Measurements from ENCODE around the gene TMEM141. TPM values are rescaled to one million over a fixed set of nuclear protein-coding genes. Genes with fewer than 3 reads are reported as not detected.

The TMEM141 gene
- total RNA-seq: 10.9 TPM

- H3K4me1 ChIP-seq: peaks cover 0 to 14% of the 10 kb centered on the region in 2 donors
- TF ChIP-seq CTCF (IDR thresholded peaks at IDR 0.05): no peak
- intact Hi-C loops (cut with DNase I): loop anchor here (1.0 to 10.0 kb wide), 10 partner anchors 16 to 434 kb away; partner anchors contain the start of genes ABCA2, CYSRT1, MAN1B1 and PAXX
Measured at GRCh38 chr9:136790640-136791515, at the start of gene TMEM141. Gene TMEM141 (plus strand): TSS chr9:136791344. CDS start chr9:136791371, 27 bp downstream.

GRCh38 chr9:136741883-136742571, 49.1 kb upstream of the TMEM141 start:
- no peak for TF ChIP-seq CTCF (IDR thresholded peaks at IDR 0.05)
- no peak overlapping the region for H3K4me3 ChIP-seq
- H3K9me3 ChIP-seq: no peaks in the 10 kb centered on the region
- no peaks in the 10 kb centered on the region for H3K36me3 ChIP-seq
- intact Hi-C loops (cut with DNase I): no loop called here
- H3K27me3 ChIP-seq: peaks cover 10% of the 10 kb centered on the region
- no peak for DNase-seq (ENCODE audit: low spot score in 2 of 2)
- H3K4me1 ChIP-seq: no peaks in the 10 kb centered on the region
- H3K27ac ChIP-seq: no peak overlapping the region

More at GRCh38 chr9:136790640-136791515, at the start of gene TMEM141:
- Histone ChIP-seq H3K4me3 (peak within 1 kb of the TSS; percentile 73), H3K27me3 (no peaks in the 10 kb centered on the region), H3K27ac (peak within 1 kb of the TSS; percentile 86 to 88), H3K36me3 (no peaks in the 10 kb centered on the region), H3K9me3 (no peaks in the 10 kb centered on the region)
- peak; percentile 99 to 100 for DNase-seq (ENCODE audit: low spot score in 2 of 2)

GRCh38 chr9:136742591-136743391, 48.4 kb upstream of the TMEM141 start, which contains the start of gene LCN10:
Gene LCN10 (minus strand): TSS chr9:136742940. CDS start chr9:136742903, 37 bp downstream.
- no peak for DNase-seq (ENCODE audit: low spot score in 2 of 2)
- no peak for TF ChIP-seq CTCF (IDR thresholded peaks at IDR 0.05)
- intact Hi-C loops (cut with DNase I): no loop called here
- Histone ChIP-seq H3K4me1 (no peaks in the 10 kb centered on the region), H3K27me3 (peaks cover 10% of the 10 kb centered on the region), H3K9me3 (no peaks in the 10 kb centered on the region), H3K27ac (no peak within 1 kb of the TSS), H3K36me3 (no peaks in the 10 kb centered on the region), H3K4me3 (no peak within 1 kb of the TSS)

GRCh38 chr9:136743639-136744211, 47.4 kb upstream of the TMEM141 start:
- Histone ChIP-seq H3K4me1 (no peaks in the 10 kb centered on the region), H3K36me3 (no peaks in the 10 kb centered on the region), H3K27me3 (peaks cover 10% of the 10 kb centered on the region), H3K4me3 (no peak overlapping the region), H3K27ac (no peak overlapping the region), H3K9me3 (no peaks in the 10 kb centered on the region)
- TF ChIP-seq CTCF (IDR thresholded peaks at IDR 0.05): no peak
- intact Hi-C loops (cut with DNase I): no loop called here
- no peak for DNase-seq (ENCODE audit: low spot score in 2 of 2)

- Histone ChIP-seq H3K9me3 (no peaks in the 10 kb centered on the region), H3K36me3 (no peaks in the 10 kb centered on the region), H3K27me3 (peaks cover 10% of the 10 kb centered on the region), H3K27ac (no peak overlapping the region), H3K4me3 (no peak overlapping the region), H3K4me1 (no peaks in the 10 kb centered on the region)
- no peak for DNase-seq (ENCODE audit: low spot score in 2 of 2)
- intact Hi-C loops (cut with DNase I): no loop called here
- no peak for TF ChIP-seq CTCF (IDR thresholded peaks at IDR 0.05)
Measured at GRCh38 chr9:136744773-136745172, 46.4 kb upstream of the TMEM141 start.

All from ascending aorta (tissue), 2 donors.